Stimulated activated CD8-positive, alpha-beta memory T cell treated with anti-CD3 and anti-CD28 coated beads, Interleukin-7, amount 100 ng/mL, for 24 hours (primary cell): Measurements from ENCODE around the gene PFKFB3.

Experiments used
- DNase-seq: peaks from one replicate; pipeline ENCODE4 v3.0.0-alpha.2; 2020; ENCODE audit warnings: low read depth

The PFKFB3 gene

DNA sequence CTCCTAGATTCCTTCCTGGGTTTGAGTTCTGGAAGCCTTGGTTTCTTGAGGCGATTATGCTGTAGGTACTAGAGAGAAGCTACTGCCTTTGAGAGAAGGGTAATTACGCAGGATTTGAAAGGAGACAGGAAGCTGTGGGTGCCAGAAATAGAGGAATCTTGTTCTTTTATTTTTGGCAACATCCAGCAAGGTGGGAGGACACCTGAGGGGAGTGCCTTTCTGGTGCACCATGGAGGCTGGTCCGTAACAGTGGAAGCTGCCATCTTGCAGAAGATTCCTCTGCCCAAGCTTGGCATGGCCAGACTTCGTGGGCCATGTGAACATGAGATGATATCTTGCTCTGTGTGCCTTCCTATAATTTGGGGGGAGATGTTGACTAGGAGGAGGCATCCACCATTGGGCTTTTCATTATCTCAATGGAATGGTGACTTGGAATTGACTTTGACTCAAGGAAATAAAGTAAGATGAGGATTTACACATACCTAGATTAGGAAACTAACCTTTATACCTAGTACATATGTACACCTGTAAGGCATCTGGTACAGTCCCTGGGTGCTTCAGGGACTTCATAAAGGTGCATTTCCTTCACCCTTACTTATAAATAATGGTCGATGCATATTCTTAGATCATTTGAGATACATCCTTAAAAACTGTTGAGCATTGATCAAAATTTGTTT, 98.2 kb downstream of the PFKFB3 start:
- no peak for DNase-seq

GRCh38 chr10:6301488-6302075, 98.8 kb downstream of the PFKFB3 start:
- DNase-seq: no peak
